HG03575 (cell line): ENCODE results near the gene RNF38.
"Not testable (repeated sequence)": the region's sequence is repeated elsewhere in the genome, so short reads cannot be mapped to it uniquely, and the experiment has no call there.

Experiments used
- ATAC-seq: cut with Tn5 transposase; IDR thresholded peaks from one replicate; pipeline ENCODE4 v1.9.1; 2021; ENCODE audit not compliant: unreplicated experiment, insufficient number of reproducible peaks, low FRiP score; ENCODE audit errors: extremely low read depth

The RNF38 gene

DNA sequence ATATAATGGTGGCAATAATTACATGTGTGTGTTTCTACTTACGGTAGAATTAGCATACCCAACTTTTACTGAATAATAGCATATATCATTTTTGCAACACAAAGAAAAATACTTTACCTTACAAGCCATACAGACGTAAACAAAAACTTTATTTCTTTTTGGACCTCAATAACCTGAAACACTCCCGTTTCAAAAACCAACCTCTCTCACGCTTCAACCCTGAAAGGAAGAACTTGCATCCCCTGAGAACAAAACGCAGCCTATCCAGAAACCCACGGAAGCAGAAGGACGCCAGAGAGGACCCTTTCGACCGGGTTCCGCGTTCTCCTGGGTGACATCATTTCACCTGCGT lies at the start of gene RNF38:
Gene RNF38 (minus strand): TSS at position 290 of the 352 bp plus-strand sequence. CDS start 161 bp downstream, at position 129.
- ATAC-seq = no peak

DNA sequence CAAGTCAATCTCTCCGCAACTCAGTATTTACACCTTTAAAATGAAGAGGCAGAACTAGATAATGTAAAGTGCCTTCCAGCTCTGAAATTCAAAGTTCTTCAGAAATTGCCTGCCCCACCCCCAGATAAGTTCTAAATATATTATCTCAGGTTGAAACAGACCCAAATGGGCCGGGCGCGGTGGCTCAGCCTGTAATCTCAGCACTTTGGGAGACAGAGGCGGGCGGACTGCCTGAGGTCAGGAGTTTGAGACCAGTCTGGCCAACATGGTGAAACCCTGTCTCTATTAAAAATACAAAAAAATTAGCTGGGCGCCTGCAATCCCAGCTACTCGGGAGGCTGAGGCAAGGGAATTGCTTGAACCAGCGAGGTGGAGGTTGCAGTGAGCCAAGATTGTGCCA lies 48.5 kb upstream of the RNF38 start:
- not testable (repeated sequence) for ATAC-seq

DNA sequence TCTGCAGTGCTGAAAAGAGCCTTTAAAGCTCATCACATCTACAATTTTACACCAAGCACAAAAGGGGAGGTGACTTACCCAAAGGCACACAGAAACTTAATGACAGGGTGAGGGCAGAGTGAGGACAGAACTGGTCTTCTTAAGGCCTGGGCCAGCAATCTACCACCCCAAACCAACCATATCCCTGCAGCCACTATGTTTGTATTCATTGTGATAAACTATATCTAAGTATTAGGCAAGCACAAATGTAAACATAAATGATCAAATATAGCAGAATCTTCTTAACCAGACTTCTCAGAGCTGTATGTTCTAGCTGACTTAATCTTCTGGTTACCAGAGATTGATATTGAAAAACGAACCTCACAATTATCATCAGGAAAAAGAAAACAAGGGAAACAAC lies 47.9 kb upstream of the RNF38 start:
- ATAC-seq = no peak

GRCh38 chr9:36446678-36447077 lies 46.6 kb upstream of the RNF38 start:
- ATAC-seq = not testable (repeated sequence)

DNA sequence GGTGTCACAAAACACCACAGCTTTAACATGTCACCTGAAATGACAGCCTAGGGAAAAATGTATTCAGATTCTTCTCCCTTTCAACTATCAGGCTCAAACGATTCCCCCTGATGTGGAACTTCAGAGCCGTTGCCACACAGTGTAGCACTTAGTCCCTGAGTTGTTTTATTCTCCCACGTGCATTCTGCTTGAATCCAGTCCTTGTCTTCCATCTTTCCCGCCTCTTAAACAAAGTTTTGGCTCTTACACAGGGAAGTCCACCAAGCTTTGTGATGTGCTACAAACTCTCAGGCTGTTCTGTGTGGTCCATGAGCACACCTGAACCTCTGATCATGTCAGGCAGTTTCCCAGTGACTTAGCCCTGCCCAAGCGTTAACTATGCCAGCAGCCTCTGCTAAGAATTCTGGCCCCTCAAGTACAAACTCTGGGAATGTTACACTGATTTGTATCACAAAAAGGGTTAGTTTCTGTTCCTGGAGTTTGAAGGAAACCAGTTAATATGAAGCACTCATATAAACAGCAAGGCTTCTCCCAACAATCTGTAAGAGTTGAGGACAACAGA lies 45.8 kb upstream of the RNF38 start:
- no peak for ATAC-seq

DNA sequence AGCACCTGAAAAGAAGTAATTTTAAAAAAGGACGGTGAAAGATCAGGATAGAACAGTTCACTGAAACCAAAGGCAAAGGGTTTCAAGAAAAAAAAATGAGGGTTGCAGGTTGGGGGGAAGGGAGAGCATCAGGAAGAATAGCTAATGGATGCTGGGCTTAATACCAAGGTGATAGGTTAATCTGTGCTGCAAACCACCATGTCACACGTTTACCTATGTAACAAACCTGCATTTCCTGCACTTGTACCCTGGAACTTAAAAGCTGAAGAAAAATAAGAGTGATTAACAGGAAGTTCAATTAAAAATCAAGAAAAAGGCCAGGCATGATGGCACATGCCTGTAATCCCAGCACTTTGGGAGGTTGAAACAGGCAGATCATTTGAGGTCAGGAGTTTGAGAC lies 44.1 kb upstream of the RNF38 start:
- no peak for ATAC-seq

DNA sequence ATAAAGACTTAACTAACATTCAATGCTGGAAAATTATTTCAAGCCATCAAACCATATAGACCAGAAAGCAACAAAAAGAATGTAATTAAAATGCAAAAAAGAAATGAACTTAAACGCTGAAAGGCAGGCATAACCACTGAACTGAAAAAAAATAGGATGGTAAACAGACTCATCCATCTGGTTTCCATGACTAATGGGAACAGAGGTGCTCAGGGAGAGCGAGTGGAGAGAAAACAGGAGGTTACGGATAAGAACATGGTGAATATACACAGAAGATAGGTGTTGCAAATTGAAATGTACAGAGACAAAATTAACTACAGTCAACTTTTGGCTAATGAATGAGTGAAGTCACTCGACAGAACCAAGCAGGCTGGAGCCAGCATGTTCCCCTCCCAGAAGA lies 43.5 kb upstream of the RNF38 start:
- no peak for ATAC-seq

DNA sequence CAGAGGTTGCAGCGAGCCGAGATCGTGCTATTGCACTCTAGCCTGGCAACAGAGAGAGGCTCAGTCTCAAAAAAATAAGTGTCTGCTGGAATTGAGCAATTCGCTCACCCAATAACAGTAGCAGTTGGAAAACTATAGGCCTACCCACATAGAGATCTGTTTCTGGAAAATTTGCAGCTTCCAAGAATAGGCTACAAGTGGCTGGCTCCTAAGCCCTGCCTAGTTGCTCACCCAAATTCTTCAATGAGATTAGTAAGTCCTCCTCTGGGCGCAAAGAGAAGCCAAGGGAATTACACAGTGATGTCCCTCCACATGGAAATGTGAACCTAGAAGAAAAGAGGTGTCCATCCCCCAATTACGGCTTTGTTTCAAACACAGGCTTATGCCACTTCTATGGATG lies 42.6 kb upstream of the RNF38 start:
- ATAC-seq = no peak

DNA sequence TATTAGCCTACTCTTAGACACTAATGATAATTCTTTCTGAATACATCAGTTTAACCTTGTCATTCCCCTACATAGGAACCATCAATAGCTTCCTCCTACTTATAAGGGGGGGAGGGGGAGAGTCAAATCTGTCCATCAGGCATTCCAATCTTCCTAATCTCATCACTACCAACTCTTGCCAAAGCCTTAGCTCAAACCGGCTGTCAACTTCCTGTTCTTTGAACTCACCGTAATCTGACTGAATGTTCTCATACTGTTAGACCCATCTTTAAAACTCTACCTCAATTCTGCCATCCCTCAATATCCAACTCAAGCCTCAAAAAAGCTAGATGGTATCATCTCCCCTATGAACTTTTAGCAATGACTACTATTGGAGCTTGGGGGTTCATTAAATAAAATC lies 41.9 kb upstream of the RNF38 start:
- ATAC-seq = no peak

- ATAC-seq = no peak
These were observed 38.6 kb upstream of the RNF38 start for GRCh38 chr9:36438536-36439236.

GRCh38 chr9:36437790-36438189 lies 37.7 kb upstream of the RNF38 start:
- ATAC-seq = no peak

DNA sequence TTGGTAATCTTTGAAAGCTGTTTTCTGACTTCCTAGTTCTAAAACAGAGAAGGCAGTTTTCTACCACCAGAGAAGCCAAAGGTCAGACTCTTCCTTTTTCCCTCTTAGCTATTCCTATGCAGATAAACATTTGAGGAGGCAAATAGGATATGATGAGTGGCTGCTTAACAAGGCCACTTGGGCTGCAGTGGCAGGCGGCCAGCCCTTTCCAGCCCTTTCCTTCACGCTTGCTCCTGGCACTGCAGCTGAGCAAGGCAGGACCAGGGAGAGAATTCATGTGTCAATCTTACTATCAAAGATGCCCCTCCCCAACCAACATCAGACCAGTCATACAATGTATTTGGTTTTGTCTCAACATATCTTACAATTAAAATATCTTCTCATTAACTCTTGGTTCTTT lies 36.8 kb upstream of the RNF38 start:
- ATAC-seq = no peak

- ATAC-seq = no peak
These were observed 33.3 kb upstream of the RNF38 start for GRCh38 chr9:36433386-36433785.

- no peak for ATAC-seq
These were observed 31.0 kb upstream of the RNF38 start for GRCh38 chr9:36431078-36431477.

- ATAC-seq = no peak
These were observed 26.9 kb upstream of the RNF38 start for GRCh38 chr9:36426945-36427344.

- no peak for ATAC-seq
These were observed 26.3 kb upstream of the RNF38 start for GRCh38 chr9:36426348-36426747.

- no peak for ATAC-seq
These were observed 24.4 kb upstream of the RNF38 start for GRCh38 chr9:36424289-36425055.

- ATAC-seq = no peak
These were observed 23.1 kb upstream of the RNF38 start for GRCh38 chr9:36423206-36423605.

GRCh38 chr9:36416890-36417289 lies 16.8 kb upstream of the RNF38 start:
- ATAC-seq = no peak

DNA sequence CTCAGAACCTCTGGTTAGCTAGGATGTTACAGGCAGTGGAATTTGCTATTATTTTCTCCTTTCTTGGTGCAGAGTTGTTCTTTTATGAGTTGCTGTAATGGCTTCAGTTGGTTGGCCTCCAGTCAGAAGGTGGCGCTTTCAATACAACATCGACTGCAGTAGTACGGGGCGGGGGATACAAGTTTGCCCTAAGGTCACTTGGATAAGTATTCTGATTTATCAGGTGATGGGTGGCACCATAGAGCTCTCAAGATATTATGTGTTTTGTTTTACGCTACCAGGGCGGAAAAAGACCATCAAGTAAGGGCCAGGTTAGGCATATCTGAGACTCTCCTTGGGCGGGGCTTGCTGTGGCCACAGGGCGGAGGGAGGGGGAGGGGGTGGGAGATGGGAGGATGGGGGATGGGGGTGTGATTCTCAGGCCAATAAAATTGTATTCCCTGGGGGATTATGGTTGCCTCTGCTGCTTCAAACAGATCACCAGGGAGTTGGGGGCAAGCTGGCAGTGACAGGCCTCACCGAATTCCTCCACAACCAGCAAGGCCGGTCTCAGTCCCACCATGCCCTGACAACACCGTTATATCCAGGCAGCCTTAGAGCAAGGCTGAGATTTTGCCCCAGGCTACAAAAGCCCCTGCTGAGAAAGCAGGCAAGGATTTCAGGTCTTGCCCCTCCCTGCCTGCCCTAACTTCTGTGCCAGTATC lies 15.9 kb upstream of the RNF38 start:
- ATAC-seq = no peak
